Measurements from ENCODE around the gene DPYD. TPM values are rescaled to one million over a fixed set of nuclear protein-coding genes. Genes with fewer than 3 reads are reported as not detected.

Gene DPYD
- total RNA-seq, 2 experiments from 2014 or later = 34.4 to 35.9 TPM

GRCh38 chr1:97608272-97608671 is 312.6 kb downstream of the DPYD start:
- ChIA-PET CTCF (no interaction called here), POLR2A (no interaction called here)
- Histone ChIP-seq H3K9me3 (ENCODE audit: control insufficient read depth in 1 of 2, insufficient read depth in 1 of 2, low read length in 2 of 2) (no peaks in the 10 kb centered on the region), H3K27me3 (ENCODE audit: control insufficient read depth in 1 of 2, insufficient read depth in 2 of 2, low read length in 2 of 2) (no peaks in the 10 kb centered on the region), H3K36me3 (ENCODE audit: insufficient read depth, low read length) (no peaks in the 10 kb centered on the region), H3K4me1 (ENCODE audit: insufficient read depth, low read length) (no peaks in the 10 kb centered on the region), H3K4me3 (ENCODE audit: low read length) (no peak overlapping the region), H3K27ac (ENCODE audit: low read depth in 1 of 2, low read length in 2 of 2) (no peak overlapping the region)
- Mint-ChIP-seq H3K36me3 (ENCODE audit: low read depth) (peaks cover 17% of the 10 kb centered on the region), H3K4me1 (ENCODE audit: low read depth) (no peaks in the 10 kb centered on the region), H3K27me3 (no peaks in the 10 kb centered on the region), H3K4me3 (no peak overlapping the region), H3K27ac (no peak overlapping the region), H3K9me3 (peaks cover 2% of the 10 kb centered on the region)
- DNase-seq (no peak), ATAC-seq (ENCODE audit: poor library complexity) (no peak)
- intact Hi-C loops (cut with DNase I, micrococcal nuclease) = no loop called here
- no peak for TF ChIP-seq CTCF (IDR thresholded peaks at IDR 0.05)

GRCh38 chr1:97603776-97604175 is 317.1 kb downstream of the DPYD start:
- H3K4me1 ChIP-seq (ENCODE audit: insufficient read depth, low read length) = no peaks in the 10 kb centered on the region
- H3K27me3 ChIP-seq (ENCODE audit: control insufficient read depth in 1 of 2, insufficient read depth in 2 of 2, low read length in 2 of 2) = no peaks in the 10 kb centered on the region
- TF ChIP-seq CTCF (IDR thresholded peaks at IDR 0.05) = no peak
- H3K4me3 ChIP-seq (ENCODE audit: low read length) = no peak overlapping the region
- CTCF ChIA-PET = no interaction called here
- POLR2A ChIA-PET = no interaction called here
- no peak for DNase-seq
- Mint-ChIP-seq H3K36me3 (ENCODE audit: low read depth) (no peaks in the 10 kb centered on the region), H3K4me3 (no peak overlapping the region), H3K4me1 (ENCODE audit: low read depth) (no peaks in the 10 kb centered on the region), H3K27me3 (no peaks in the 10 kb centered on the region), H3K27ac (no peak overlapping the region), H3K9me3 (no peaks in the 10 kb centered on the region)
- no peak for ATAC-seq (ENCODE audit: poor library complexity)
- no peaks in the 10 kb centered on the region for H3K36me3 ChIP-seq (ENCODE audit: insufficient read depth, low read length)
- H3K9me3 ChIP-seq (ENCODE audit: control insufficient read depth in 1 of 2, insufficient read depth in 1 of 2, low read length in 2 of 2) = no peaks in the 10 kb centered on the region
- no peak overlapping the region for H3K27ac ChIP-seq (ENCODE audit: low read depth in 1 of 2, low read length in 2 of 2)
- intact Hi-C loops (cut with DNase I, micrococcal nuclease) = no loop called here

- no peak overlapping the region for H3K4me3 ChIP-seq (ENCODE audit: low read length)
- no peak for ATAC-seq (ENCODE audit: poor library complexity)
- H3K27me3 ChIP-seq (ENCODE audit: control insufficient read depth in 1 of 2, insufficient read depth in 2 of 2, low read length in 2 of 2) = no peaks in the 10 kb centered on the region
- H3K36me3 Mint-ChIP-seq (ENCODE audit: low read depth) = no peaks in the 10 kb centered on the region
- H3K9me3 Mint-ChIP-seq = no peaks in the 10 kb centered on the region
- no peaks in the 10 kb centered on the region for H3K4me1 ChIP-seq (ENCODE audit: insufficient read depth, low read length)
- no peaks in the 10 kb centered on the region for H3K9me3 ChIP-seq (ENCODE audit: control insufficient read depth in 1 of 2, insufficient read depth in 1 of 2, low read length in 2 of 2)
- H3K27ac ChIP-seq (ENCODE audit: low read depth in 1 of 2, low read length in 2 of 2) = no peak overlapping the region
- no peaks in the 10 kb centered on the region for H3K4me1 Mint-ChIP-seq (ENCODE audit: low read depth)
- no peak overlapping the region for H3K4me3 Mint-ChIP-seq
- no peak overlapping the region for H3K27ac Mint-ChIP-seq
- no peaks in the 10 kb centered on the region for H3K36me3 ChIP-seq (ENCODE audit: insufficient read depth, low read length)
- no peaks in the 10 kb centered on the region for H3K27me3 Mint-ChIP-seq
- intact Hi-C loops (cut with DNase I, micrococcal nuclease) = no loop called here
- TF ChIP-seq CTCF (IDR thresholded peaks at IDR 0.05) = no peak
- DNase-seq = no peak
- POLR2A ChIA-PET = no interaction called here
- CTCF ChIA-PET = no interaction called here
Measured at GRCh38 chr1:97603218-97603617, 317.6 kb downstream of the DPYD start.

Data from CD4-positive, alpha-beta T cell (primary cell).